Kidney epithelial cell (primary cell): ENCODE measurements around the gene TMEM165. TPM values are rescaled to one million over a fixed set of nuclear protein-coding genes. Genes with fewer than 3 reads are reported as not detected.

ENCODE experiments used
- DNase-seq: peaks from one replicate; pipeline ENCODE4 v3.0.0-alpha.2; 2010; ENCODE audit warnings: low read depth
- H3K27me3 ChIP-seq: 2 replicates; pipeline ENCODE4 v1.6.0; 2011; ENCODE audit warnings: low read length; ENCODE audit not compliant: control insufficient read depth, insufficient read depth
- H3K36me3 ChIP-seq: 2 replicates; pipeline ENCODE4 v1.5.1; 2011; ENCODE audit warnings: low read length; ENCODE audit not compliant: control insufficient read depth, insufficient read depth
- H3K4me3 ChIP-seq: 2 replicates; pipeline ENCODE4 v1.5.1; 2011; ENCODE audit warnings: low read depth, mild to moderate bottlenecking, control low read depth, low read length
- total RNA-seq: library from RNA; depleted of rRNA; stranded (reverse); fragments of >200 nt; gene quantifications from 2 replicates; pipeline ENCODE4 v1.2.3, GENCODE V29; 2015
- TF ChIP-seq, protein P1 (sequence below): IDR thresholded peaks from 2 replicates; pipeline ENCODE4 v1.5.1; 2011; ENCODE audit warnings: mild to moderate bottlenecking, moderate library complexity, low read length, control low read depth, inconsistent platforms; ENCODE audit not compliant: insufficient read depth, poor library complexity, severe bottlenecking

TMEM165 gene
- total RNA-seq, 1 donor from 2014 or later = 129 TPM

DNA sequence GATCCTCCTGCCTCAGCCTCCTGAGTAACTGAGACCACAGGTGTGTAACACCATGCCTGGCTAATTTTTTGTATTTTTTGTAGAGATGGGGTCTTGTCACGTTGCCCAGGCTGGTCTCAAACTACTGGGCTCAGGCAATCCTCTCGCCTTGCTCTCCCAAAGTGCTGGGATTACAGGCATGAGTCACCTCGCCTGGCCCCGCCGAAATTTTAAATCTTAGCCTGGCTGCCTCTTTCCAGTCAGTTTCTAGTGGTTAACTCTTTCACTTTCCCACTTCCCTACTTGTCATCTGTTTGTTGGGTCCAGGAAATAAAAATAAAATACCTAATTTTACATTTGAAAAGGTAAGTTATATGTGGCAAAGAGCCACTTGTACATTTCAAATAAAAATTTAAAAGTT, 62.4 kb downstream of the TMEM165 start:
- no peak overlapping the region for H3K4me3 ChIP-seq
- DNase-seq = no peak

DNA sequence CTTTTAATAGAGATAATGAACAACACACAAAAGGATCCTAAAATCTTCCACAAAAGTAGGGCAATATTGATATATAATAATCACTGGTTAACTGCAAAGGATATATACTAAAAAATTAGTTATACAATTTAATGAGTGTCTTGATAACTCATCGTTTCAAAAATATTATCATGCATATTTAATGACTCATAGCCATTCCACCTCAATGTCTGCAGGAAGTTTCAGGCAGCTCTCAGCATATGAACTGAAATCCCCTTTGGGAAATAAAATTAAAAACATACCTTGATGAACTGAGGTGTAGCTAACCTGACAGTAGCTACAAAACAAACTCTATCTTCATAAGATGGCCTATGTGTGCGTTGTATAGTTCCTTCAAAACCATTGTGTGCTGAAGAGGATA, 62.9 kb downstream of the TMEM165 start:
- Histone ChIP-seq H3K36me3 (no peaks in the 10 kb centered on the region), H3K4me3 (no peak overlapping the region), H3K27me3 (no peaks in the 10 kb centered on the region)
- DNase-seq = no peak
- TF ChIP-seq, protein P1, sequence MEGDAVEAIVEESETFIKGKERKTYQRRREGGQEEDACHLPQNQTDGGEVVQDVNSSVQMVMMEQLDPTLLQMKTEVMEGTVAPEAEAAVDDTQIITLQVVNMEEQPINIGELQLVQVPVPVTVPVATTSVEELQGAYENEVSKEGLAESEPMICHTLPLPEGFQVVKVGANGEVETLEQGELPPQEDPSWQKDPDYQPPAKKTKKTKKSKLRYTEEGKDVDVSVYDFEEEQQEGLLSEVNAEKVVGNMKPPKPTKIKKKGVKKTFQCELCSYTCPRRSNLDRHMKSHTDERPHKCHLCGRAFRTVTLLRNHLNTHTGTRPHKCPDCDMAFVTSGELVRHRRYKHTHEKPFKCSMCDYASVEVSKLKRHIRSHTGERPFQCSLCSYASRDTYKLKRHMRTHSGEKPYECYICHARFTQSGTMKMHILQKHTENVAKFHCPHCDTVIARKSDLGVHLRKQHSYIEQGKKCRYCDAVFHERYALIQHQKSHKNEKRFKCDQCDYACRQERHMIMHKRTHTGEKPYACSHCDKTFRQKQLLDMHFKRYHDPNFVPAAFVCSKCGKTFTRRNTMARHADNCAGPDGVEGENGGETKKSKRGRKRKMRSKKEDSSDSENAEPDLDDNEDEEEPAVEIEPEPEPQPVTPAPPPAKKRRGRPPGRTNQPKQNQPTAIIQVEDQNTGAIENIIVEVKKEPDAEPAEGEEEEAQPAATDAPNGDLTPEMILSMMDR = no peak

More for the DNA sequence above, 62.4 kb downstream of the TMEM165 start:
- Histone ChIP-seq H3K36me3 (no peaks in the 10 kb centered on the region), H3K27me3 (no peaks in the 10 kb centered on the region)
- TF ChIP-seq, protein P1 = no peak

DNA sequence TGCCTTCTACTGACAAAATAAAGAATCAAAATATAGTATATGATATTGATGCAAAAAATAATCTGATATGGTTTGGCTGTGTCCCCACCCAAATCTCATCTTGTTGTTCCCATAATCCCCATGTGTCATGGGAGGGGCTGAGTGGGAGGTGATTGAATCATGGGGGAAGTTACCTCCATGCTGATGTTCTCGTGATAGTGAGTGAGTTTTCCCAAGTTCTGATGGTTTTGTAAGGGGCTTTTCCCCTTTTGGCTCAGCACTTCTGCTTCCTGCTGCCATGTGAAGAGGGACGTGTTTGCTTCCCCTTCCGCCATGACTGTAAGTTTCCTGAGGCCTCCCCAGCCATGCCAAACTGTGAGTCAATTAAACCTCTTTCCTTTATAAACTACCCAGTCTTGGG, 70.2 kb downstream of the TMEM165 start:
- Histone ChIP-seq H3K36me3 (no peaks in the 10 kb centered on the region), H3K4me3 (no peak overlapping the region), H3K27me3 (no peaks in the 10 kb centered on the region)
- TF ChIP-seq, protein P1 = no peak
- no peak for DNase-seq

DNA sequence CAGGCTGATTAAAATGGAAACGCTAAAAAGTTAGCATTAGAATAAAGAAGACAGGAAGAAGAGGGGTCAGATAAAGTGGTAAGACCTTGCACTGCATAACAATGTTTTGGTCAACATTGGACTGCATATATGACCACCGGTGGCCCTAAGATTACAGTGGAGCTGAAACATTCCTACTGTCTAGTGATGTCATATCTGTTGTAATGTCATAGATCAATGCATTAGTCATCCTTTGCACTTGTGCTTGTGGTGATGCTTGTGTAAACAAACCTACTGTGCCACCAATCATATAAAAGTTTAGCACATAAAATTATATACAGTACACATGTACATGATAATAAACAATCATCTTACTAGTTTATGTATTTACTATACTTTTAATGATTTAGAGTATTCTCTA, 73.0 kb downstream of the TMEM165 start:
- H3K4me3 ChIP-seq = no peak overlapping the region
- H3K36me3 ChIP-seq = no peaks in the 10 kb centered on the region
- H3K27me3 ChIP-seq = no peaks in the 10 kb centered on the region
- TF ChIP-seq, protein P1 = no peak
- DNase-seq = no peak

DNA sequence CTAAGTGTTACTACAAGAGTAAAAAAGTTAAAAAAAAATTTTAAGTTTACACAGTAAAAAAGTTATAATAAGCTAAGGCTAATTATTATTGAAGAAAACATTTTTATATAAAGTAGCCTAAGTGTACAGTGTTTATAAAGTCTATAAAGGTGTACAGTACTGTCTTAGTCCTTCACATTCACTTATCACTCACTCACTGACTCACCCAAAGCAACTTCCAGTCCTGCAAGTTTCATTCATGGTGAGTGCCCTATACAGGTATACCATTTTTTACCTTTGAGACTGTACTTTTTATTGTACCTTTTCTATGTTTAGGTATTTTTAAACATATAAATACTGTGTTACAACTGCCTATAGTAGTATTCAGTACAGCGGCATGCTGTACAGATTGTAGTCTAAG, 74.2 kb downstream of the TMEM165 start:
- DNase-seq = no peak

More for the DNA sequence above, 74.2 kb downstream of the TMEM165 start:
- no peaks in the 10 kb centered on the region for H3K27me3 ChIP-seq
- H3K4me3 ChIP-seq = no peak overlapping the region
- TF ChIP-seq, protein P1 = no peak
- peaks cover 2% of the 10 kb centered on the region for H3K36me3 ChIP-seq

Other genes with a start within 250 kb of the TMEM165 start
- gene SRD5A3, start 49.7 kb upstream of the TMEM165 start, total RNA-seq = 10.0 and 14.3 TPM in 2 replicates
- gene CLOCK, start 151.0 kb downstream of the TMEM165 start, total RNA-seq = 13.0 and 14.4 TPM in 2 replicates
- gene PDCL2, start 196.3 kb downstream of the TMEM165 start, total RNA-seq = not detected in 2 replicates
- 0.55 and 0.71 TPM in 2 replicates for gene NMU, start 240.3 kb downstream of the TMEM165 start, total RNA-seq